Endothelial cell of umbilical vein (primary cell): ENCODE data around the gene SPA17. TPM values are rescaled to one million over a fixed set of nuclear protein-coding genes. Genes with fewer than 3 reads are reported as not detected.

Experiments used
- BruUV-seq: library from RNA; stranded (reverse); fragments of 400-500 nt; replicated peaks from 2 replicates; lab custom pipeline; 2021; lab: Mats Ljungman, UMichigan
- CTCF ChIA-PET: fragments of 300-600, 350-600 bp; sonication (Branson Sonifier 250); formaldehyde crosslinking; loops from one replicate; lab custom pipeline; 2021; ENCODE audit warnings: antibody characterized with exemption, inconsistent platforms; lab: Charles Lee
- POLR2A ChIA-PET: fragments of 300-600, 350-600 bp; sonication (Branson Sonifier 250); formaldehyde crosslinking; loops from one replicate; lab custom pipeline; 2021; ENCODE audit warnings: antibody characterized with exemption, inconsistent platforms; lab: Charles Lee
- DNase-seq: peaks from one replicate; pipeline ENCODE4 v3.0.0-alpha.2; 2011; ENCODE audit warnings: low read depth, low spot score
- FAIRE-seq: peaks from 2 replicates; lab custom pipeline; 2011; peaks lifted over from hg19 to GRCh38; lab: Jason Lieb, UNC
- H2AFZ ChIP-seq: 2 replicates; pipeline ENCODE4 v1.6.0; 2012; ENCODE audit warnings: low read depth, low read length, control low read depth, inconsistent platforms
- H3K27ac ChIP-seq: 2 replicates; pipeline ENCODE4 v1.5.1; 2011; ENCODE audit warnings: low read depth, mild to moderate bottlenecking, control low read depth, low read length, moderate library complexity; ENCODE audit not compliant: insufficient read depth
- H3K27me3 ChIP-seq, 2 experiments: 2 replicates each; pipeline versions ENCODE4 v1.6.0 to v1.6.1; 2011; ENCODE audit warnings: low read length in 2 of 2, mixed read lengths in 1 of 2; ENCODE audit not compliant: control insufficient read depth in 2 of 2, insufficient read depth in 2 of 2
- H3K36me3 ChIP-seq, 2 experiments: 2 replicates in 1 of 2; 3 replicates in 1 of 2; pipeline ENCODE4 v1.5.1; 2011; ENCODE audit warnings: low read length in 2 of 2, mild to moderate bottlenecking in 1 of 2, moderate library complexity in 1 of 2; ENCODE audit not compliant: control insufficient read depth in 2 of 2, insufficient read depth in 2 of 2; ENCODE audit errors: extremely low read depth in 1 of 2
- H3K4me1 ChIP-seq: 3 replicates; pipeline ENCODE4 v1.5.1; 2011; ENCODE audit warnings: mild to moderate bottlenecking, low read length; ENCODE audit not compliant: control insufficient read depth, insufficient read depth; ENCODE audit errors: extremely low read depth
- H3K4me2 ChIP-seq: 2 replicates; pipeline ENCODE4 v1.6.1; 2011; ENCODE audit warnings: low read length, control low read depth, mixed read lengths; ENCODE audit not compliant: insufficient read depth
- H3K4me3 ChIP-seq, 3 experiments: fragments of 200-600 bp in 1 of 3; sonication (generic), shearing (Covaris generic) in 1 of 3; replicated peaks in 1 of 3; 2 replicates each; pipeline ENCODE4 v1.5.1; 2011 to 2016; ENCODE audit warnings: control low read depth in 3 of 3, low read length in 3 of 3, mild to moderate bottlenecking in 2 of 3, inconsistent platforms in 1 of 3, low read depth in 1 of 3, moderate library complexity in 1 of 3; ENCODE audit not compliant: insufficient read depth in 1 of 3
- H3K79me2 ChIP-seq: 2 replicates; pipeline ENCODE4 v1.6.0; 2012; ENCODE audit warnings: low read length, inconsistent platforms; ENCODE audit not compliant: control insufficient read depth, insufficient read depth
- H3K9ac ChIP-seq: replicated peaks from 2 replicates; pipeline ENCODE3; 2011; ENCODE audit warnings: low read length, control low read depth; ENCODE audit not compliant: insufficient read depth; ENCODE audit errors: extremely low read depth
- H3K9me1 ChIP-seq: replicated peaks from 3 replicates; pipeline ENCODE4 v1.6.0; 2011; ENCODE audit warnings: mild to moderate bottlenecking, low read length; ENCODE audit not compliant: control insufficient read depth, insufficient read depth; ENCODE audit errors: extremely low read depth
- H3K9me3 ChIP-seq: replicated peaks from 2 replicates; pipeline ENCODE4 v1.5.1; 2012; ENCODE audit warnings: low read length, inconsistent platforms; ENCODE audit not compliant: control insufficient read depth, insufficient read depth
- H4K20me1 ChIP-seq: replicated peaks from 2 replicates; pipeline ENCODE3; 2011; ENCODE audit warnings: mild to moderate bottlenecking, low read length; ENCODE audit not compliant: control insufficient read depth, insufficient read depth; ENCODE audit errors: extremely low read depth
- EZH2 ChIP-seq: IDR thresholded peaks from 2 replicates; pipeline ENCODE4 v1.6.1; 2012; ENCODE audit warnings: borderline replicate concordance, low read depth, mild to moderate bottlenecking, moderate library complexity, low read length, inconsistent platforms; ENCODE audit not compliant: severe bottlenecking
- GATA2 ChIP-seq: IDR thresholded peaks from 2 replicates; pipeline ENCODE4 v1.7.0; 2011; ENCODE audit warnings: low read depth, mild to moderate bottlenecking, moderate library complexity, mixed read lengths, low read length; ENCODE audit not compliant: insufficient read length, insufficient read depth
- POLR2AphosphoS5 ChIP-seq: IDR thresholded peaks from 2 replicates; pipeline ENCODE4 v1.6.1; 2012; ENCODE audit warnings: low read depth, mild to moderate bottlenecking, control low read depth, low read length, moderate library complexity; ENCODE audit not compliant: insufficient read depth
- dilution Hi-C: fragments of 300-500 bp; cut with MboI; formaldehyde crosslinking; loops from one replicate; pipeline ENCODE4 v1.15.0; 2019; ENCODE audit warnings: low sequenced_read_pairs; ENCODE audit not compliant: extremely low pct_ligation_motif_present
- intact Hi-C: fragments of 100-400 bp; cut with micrococcal nuclease; formaldehyde crosslinking; loops from one replicate; pipeline ENCODE4 v1.10.0; 2022
- polyA plus RNA-seq, 4 experiments: library from polyadenylated mRNA; depleted of rRNA in 3 of 4; stranded (reverse) in 3 of 4; unstranded in 1 of 4; fragments of >200 nt; gene quantifications; 2 replicates each; pipeline versions ENCODE4 v1.2.1 to v1.2.3, GENCODE V29; 2011 to 2012; ENCODE audit warnings: missing spikeins in 1 of 4
- total RNA-seq: library from RNA; stranded (reverse); gene quantifications from 2 replicates; pipeline ENCODE4 v1.2.3, GENCODE V29; 2021
- TF ChIP-seq, protein P1 (sequence below): IDR thresholded peaks from 2 replicates; pipeline ENCODE4 v1.6.1; 2011; ENCODE audit not compliant: insufficient read depth, insufficient read length
- TF ChIP-seq, protein P2 (sequence below), 2 donors: IDR thresholded peaks; 1 replicate in 1 of 2; 2 replicates in 1 of 2; pipeline ENCODE4 v1.5.1; 2011; ENCODE audit warnings: low read length in 2 of 2, mild to moderate bottlenecking in 2 of 2, moderate library complexity in 2 of 2, control low read depth in 1 of 2, inconsistent platforms in 1 of 2, low read depth in 1 of 2; ENCODE audit not compliant: insufficient read depth in 1 of 2; ENCODE audit errors: extremely low read depth in 1 of 2

The SPA17 gene
- total and polyA plus RNA-seq, 2 donors (not counting 3 experiments of a cell fraction or from before 2014, with no cell fraction given) = 3.9 to 4.7 TPM

- Histone ChIP-seq H4K20me1 (no peaks in the 10 kb centered on the region), H3K4me1 (peaks cover 13% of the 10 kb centered on the region), H3K9ac (peak overlapping the region; percentile 58), H3K9me1 (no peaks in the 10 kb centered on the region), H3K27me3 (peaks cover under 1 to 5% of the 10 kb centered on the region in 2 experiments), H3K9me3 (no peaks in the 10 kb centered on the region), H2AFZ (peak overlapping the region; percentile 76), H3K79me2 (peaks cover 2% of the 10 kb centered on the region), H3K36me3 (no peaks in the 10 kb centered on the region), H3K4me2 (peak overlapping the region; percentile 80), H3K27ac (no peak overlapping the region), H3K4me3 (peak overlapping the region; percentile 63 to 80 (median 69))
- intact Hi-C loops (loop anchor here (1.0 kb wide), 2 partner anchors 67 to 71 kb away; partner anchors contain the start of genes SIAE and SPA17), dilution Hi-C loops (no loop called here)
- DNase-seq = peak; percentile 58
- TF ChIP-seq, protein P1, sequence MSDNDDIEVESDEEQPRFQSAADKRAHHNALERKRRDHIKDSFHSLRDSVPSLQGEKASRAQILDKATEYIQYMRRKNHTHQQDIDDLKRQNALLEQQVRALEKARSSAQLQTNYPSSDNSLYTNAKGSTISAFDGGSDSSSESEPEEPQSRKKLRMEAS = no peak
- TF ChIP-seq, protein P2, sequence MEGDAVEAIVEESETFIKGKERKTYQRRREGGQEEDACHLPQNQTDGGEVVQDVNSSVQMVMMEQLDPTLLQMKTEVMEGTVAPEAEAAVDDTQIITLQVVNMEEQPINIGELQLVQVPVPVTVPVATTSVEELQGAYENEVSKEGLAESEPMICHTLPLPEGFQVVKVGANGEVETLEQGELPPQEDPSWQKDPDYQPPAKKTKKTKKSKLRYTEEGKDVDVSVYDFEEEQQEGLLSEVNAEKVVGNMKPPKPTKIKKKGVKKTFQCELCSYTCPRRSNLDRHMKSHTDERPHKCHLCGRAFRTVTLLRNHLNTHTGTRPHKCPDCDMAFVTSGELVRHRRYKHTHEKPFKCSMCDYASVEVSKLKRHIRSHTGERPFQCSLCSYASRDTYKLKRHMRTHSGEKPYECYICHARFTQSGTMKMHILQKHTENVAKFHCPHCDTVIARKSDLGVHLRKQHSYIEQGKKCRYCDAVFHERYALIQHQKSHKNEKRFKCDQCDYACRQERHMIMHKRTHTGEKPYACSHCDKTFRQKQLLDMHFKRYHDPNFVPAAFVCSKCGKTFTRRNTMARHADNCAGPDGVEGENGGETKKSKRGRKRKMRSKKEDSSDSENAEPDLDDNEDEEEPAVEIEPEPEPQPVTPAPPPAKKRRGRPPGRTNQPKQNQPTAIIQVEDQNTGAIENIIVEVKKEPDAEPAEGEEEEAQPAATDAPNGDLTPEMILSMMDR (IDR thresholded peaks at IDR 0.05; ENCODE audit: extremely low read depth in 1 of 2, insufficient read depth in 1 of 2, low read depth in 1 of 2, low read length in 2 of 2) = peak; percentile 49 to 69
- BruUV-seq = no TSS peak
- ChIA-PET CTCF (interaction anchor here (1.2 to 16.9 kb wide), 13 partner anchors 8 to 176 kb away, joined by 3 to 301 read pairs (median 7); partner anchors contain the start of genes ESAM, SIAE and SPA17), POLR2A (interaction anchor here (1.1 kb wide), 1 partner anchor 67 kb away, joined by 4 read pairs; the partner anchor contains the start of genes SIAE and SPA17)
- FAIRE-seq = peak; percentile 58
Measured at GRCh38 chr11:124740277-124740882, 66.7 kb downstream of the SPA17 start.

GRCh38 chr11:124742555-124742954, 68.9 kb downstream of the SPA17 start:
- intact Hi-C loops (no loop called here), dilution Hi-C loops (no loop called here)
- ChIA-PET POLR2A (no interaction called here), CTCF (interaction anchor here (1.1 to 16.9 kb wide), 5 partner anchors 18 to 124 kb away, joined by 3 to 301 read pairs (median 5); partner anchors contain the start of genes ESAM, SIAE and SPA17)
- no peak overlapping the region for H3K4me3 ChIP-seq
- FAIRE-seq (no peak), DNase-seq (no peak)
- H3K79me2 ChIP-seq = peaks cover 2% of the 10 kb centered on the region
- H3K4me2 ChIP-seq = no peak overlapping the region
- no peaks in the 10 kb centered on the region for H3K36me3 ChIP-seq
- TF ChIP-seq, protein P1 = no peak
- TF ChIP-seq EZH2 (no peak), GATA2 (no peak), POLR2AphosphoS5 (no peak)
- TF ChIP-seq, protein P2 (IDR thresholded peaks at IDR 0.05; ENCODE audit: extremely low read depth in 1 of 2, insufficient read depth in 1 of 2, low read depth in 1 of 2, low read length in 2 of 2) = no peak
- BruUV-seq = no TSS peak
- H3K9me1 ChIP-seq = no peaks in the 10 kb centered on the region
- no peaks in the 10 kb centered on the region for H3K27me3 ChIP-seq
- H3K9ac ChIP-seq = no peak overlapping the region
- no peaks in the 10 kb centered on the region for H4K20me1 ChIP-seq
- H2AFZ ChIP-seq = no peak overlapping the region
- peaks cover 21% of the 10 kb centered on the region for H3K4me1 ChIP-seq
- no peaks in the 10 kb centered on the region for H3K9me3 ChIP-seq
- H3K27ac ChIP-seq = no peak overlapping the region
